ENCODE measurements around the gene OR10H5.

GRCh38 chr19:15790096-15790495 lies 2.6 kb downstream of the OR10H5 start:
- TF ChIP-seq CTCF (IDR thresholded peaks at IDR 0.05; ENCODE audit: insufficient read depth, low read length, poor library complexity, severe bottlenecking) (no peak), EZH2phosphoT487 (conservative IDR thresholded peaks at IDR 0.05; ENCODE audit: low read length) (no peak)
